ENCODE results near the gene MAP2K1. TPM values are rescaled to one million over a fixed set of nuclear protein-coding genes. Genes with fewer than 3 reads are reported as not detected.
"Not testable (repeated sequence)": the region's sequence is repeated elsewhere in the genome, so short reads cannot be mapped to it uniquely, and the experiment has no call there.

The MAP2K1 gene
- total and polyA plus RNA-seq, 9 of the 15 experiments (the other 6 are each of a cell fraction or from before 2014, with no cell fraction given) = 7.5 to 58.3 (median 30.0) TPM

GRCh38 chr15:66503041-66503648 lies 116.4 kb downstream of the MAP2K1 start:
- Histone ChIP-seq H3K4me2 (ENCODE audit: insufficient read depth, low read length) (peak overlapping the region; percentile 97), H3K4me3 (peak overlapping the region; percentile 71), H3K9ac (ENCODE audit: insufficient read depth in 1 of 2, low read depth in 2 of 2, low read length in 2 of 2) (peak overlapping the region; percentile 89 to 98), H3K36me3 (ENCODE audit: control insufficient read depth, insufficient read depth, low read length) (peaks cover 60% of the 10 kb centered on the region), H3K27ac (ENCODE audit: extremely low read depth, low read depth, low read length) (peak overlapping the region; percentile 97), H3K4me1 (replicated peaks in 1 of 2; ENCODE audit: control insufficient read depth in 2 of 2, insufficient read depth in 2 of 2, low read length in 2 of 2) (peaks cover 12 to 16% of the 10 kb centered on the region in 2 experiments), H4K20me1 (replicated peaks; ENCODE audit: control insufficient read depth, insufficient read depth, low read length) (peaks cover 36% of the 10 kb centered on the region), H3K79me2 (ENCODE audit: control insufficient read depth, insufficient read depth, low read length) (peaks cover 82% of the 10 kb centered on the region)
- FAIRE-seq; BruUV-seq (replicated peaks); in situ Hi-C loops (cut with MboI); H2AFZ ChIP-seq (ENCODE audit: low read depth, low read length); H3K27me3 ChIP-seq (ENCODE audit: control insufficient read depth in 2 of 2, insufficient read depth in 2 of 2, low read length in 2 of 2); DNase-seq (ENCODE audit: extremely low read depth in 1 of 4, low spot score in 3 of 4); intact Hi-C loops (cut with micrococcal nuclease); ATAC-seq; CTCF ChIA-PET (ENCODE audit: low intra/inter-chr PET ratio); H3K9me1 ChIP-seq (ENCODE audit: control insufficient read depth, insufficient read depth, low read length); H3K9me3 ChIP-seq (replicated peaks; ENCODE audit: control insufficient read depth, insufficient read depth, low read depth, low read length); TF ChIP-seq TEAD4 (CRISPR knock-in tag; IDR thresholded peaks at IDR 0.05; ENCODE audit: borderline replicate concordance): not testable (repeated sequence)
- POLR2A ChIA-PET = interaction anchor here (1.2 to 2.4 kb wide), 2 partner anchors 11 to 12 kb away, joined by 3 to 8 read pairs; no protein-coding TSS in a partner anchor
- 0 out of 2 replicates have a peak, but pooled peaks have one; percentile 35 for TF ChIP-seq POLR2G (IDR thresholded peaks at IDR 0.05; ENCODE audit: low read depth, low read length)
- 0 out of 2 replicates have a peak, but pooled peaks have one; percentile 8 for TF ChIP-seq HNRNPL (IDR thresholded peaks at IDR 0.05; ENCODE audit: low read depth, low read length)
- TF ChIP-seq RBFOX2 (IDR thresholded peaks at IDR 0.05; ENCODE audit: low read depth, low read length) = peak; percentile 47
- 0 out of 2 replicates have a peak, but pooled peaks have one; percentile 17 for TF ChIP-seq CEBPB (tag; IDR thresholded peaks at IDR 0.05)
- TF ChIP-seq TEAD4 (IDR thresholded peaks at IDR 0.05; ENCODE audit: low read length) = 0 out of 2 replicates have a peak, but pooled peaks have one; percentile 8
- TF ChIP-seq SIN3A (IDR thresholded peaks at IDR 0.05; ENCODE audit: borderline replicate concordance in 2 of 2, control insufficient read depth in 1 of 2, low read depth in 2 of 2, low read length in 2 of 2) = 0 out of 4 replicates have a peak, but pooled peaks of 1 of the 2 experiments have one; percentile 28
- 0% methylated on average over 13 of the region's 13 CpGs for WGBS (ENCODE audit: insufficient coverage, low coverage, missing lambda C conversion rate)
